ENCODE data around the gene MUC16.

GRCh38 chr19:9044449-9044848 lies 34.2 kb upstream of the MUC16 start:
- no peak for TF ChIP-seq EZH2 (IDR thresholded peaks at IDR 0.05; ENCODE audit: borderline replicate concordance, insufficient read depth, low read length, poor library complexity, severe bottlenecking)
- no peak for TF ChIP-seq CTCF (IDR thresholded peaks at IDR 0.05; ENCODE audit: poor library complexity, severe bottlenecking)

All from neural cell (in vitro differentiated cells).